ENCODE measurements around the gene TFCP2L1.

- no peak for TF ChIP-seq CTCF (conservative IDR thresholded peaks at IDR 0.05; ENCODE audit: low read depth, low read length)
- TF ChIP-seq EZH2phosphoT487 (IDR thresholded peaks at IDR 0.05; ENCODE audit: borderline replicate concordance, low read length): no peak
Observed at GRCh38 chr2:121273116-121273515, 11.9 kb downstream of the TFCP2L1 start.
